ENCODE measurements around the gene APOH.

APOH gene

DNA sequence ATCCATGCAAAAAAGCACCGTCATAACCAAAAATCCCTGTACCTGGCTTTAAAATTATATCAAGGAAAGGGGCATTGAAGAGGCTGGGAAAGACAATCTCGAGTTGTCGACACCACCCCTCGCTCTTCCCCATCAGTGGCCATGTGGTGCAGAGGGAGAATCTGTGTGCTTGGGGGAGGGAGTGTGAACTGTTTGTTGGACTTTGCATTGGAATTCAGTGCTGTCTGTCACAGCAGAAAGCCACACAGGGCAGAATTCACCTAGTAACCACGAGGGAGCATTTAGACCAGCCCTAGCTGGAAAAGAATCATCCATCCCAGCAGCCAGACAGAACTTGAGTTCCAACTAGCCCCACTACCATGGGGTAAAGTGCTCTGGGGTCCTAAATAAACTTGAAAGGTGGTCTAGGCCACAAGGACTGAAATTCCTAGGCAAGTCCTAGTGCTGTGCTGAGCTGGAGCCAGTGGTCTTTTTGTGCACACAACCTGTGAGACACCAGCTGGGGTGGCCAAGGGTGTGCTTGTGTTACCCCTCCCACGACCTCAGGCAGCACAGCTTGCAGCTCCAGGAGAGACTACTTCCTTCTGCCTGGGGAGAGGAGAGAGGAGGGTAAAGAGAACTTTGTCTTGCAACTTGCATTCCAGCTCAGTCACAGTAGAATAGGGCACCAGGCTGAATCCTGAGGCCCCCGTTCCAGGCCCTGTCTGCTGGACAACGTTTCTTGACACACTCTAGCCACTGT lies 25.8 kb downstream of the APOH start:
- Mint-ChIP-seq H3K36me3 (ENCODE audit: insufficient read depth) (peaks cover under 1% of the 10 kb centered on the region), H3K9me3 (no peaks in the 10 kb centered on the region), H3K4me1 (peaks cover 7% of the 10 kb centered on the region), H3K27me3 (no peaks in the 10 kb centered on the region), H3K4me3 (no peak overlapping the region), H3K27ac (ENCODE audit: low read depth) (no peak overlapping the region)
- ATAC-seq (replicated peaks; ENCODE audit: extremely low read depth, poor library complexity, severe bottlenecking) (no peak), DNase-seq (ENCODE audit: low spot score in 2 of 2) (no peak)

GRCh38 chr17:66200685-66201092 lies 28.5 kb downstream of the APOH start:
- ATAC-seq (replicated peaks; ENCODE audit: extremely low read depth, poor library complexity, severe bottlenecking) = no peak
- no peaks in the 10 kb centered on the region for H3K9me3 Mint-ChIP-seq
- H3K4me1 Mint-ChIP-seq = peaks cover 7% of the 10 kb centered on the region
- no peak for DNase-seq (ENCODE audit: low spot score in 2 of 2)
- H3K36me3 Mint-ChIP-seq (ENCODE audit: insufficient read depth) = peaks cover 3% of the 10 kb centered on the region
- H3K27me3 Mint-ChIP-seq = no peaks in the 10 kb centered on the region
- H3K4me3 Mint-ChIP-seq = no peak overlapping the region
- H3K27ac Mint-ChIP-seq (ENCODE audit: low read depth) = no peak overlapping the region

GRCh38 chr17:66198242-66198641 lies 31.0 kb downstream of the APOH start:
- Mint-ChIP-seq H3K27me3 (no peaks in the 10 kb centered on the region), H3K9me3 (no peaks in the 10 kb centered on the region), H3K4me1 (peaks cover 7% of the 10 kb centered on the region), H3K4me3 (no peak overlapping the region), H3K27ac (ENCODE audit: low read depth) (no peak overlapping the region), H3K36me3 (ENCODE audit: insufficient read depth) (peaks cover 3% of the 10 kb centered on the region)
- ATAC-seq (replicated peaks; ENCODE audit: extremely low read depth, poor library complexity, severe bottlenecking) = no peak
- no peak for DNase-seq (ENCODE audit: low spot score in 2 of 2)

- H3K4me1 Mint-ChIP-seq = no peaks in the 10 kb centered on the region
- H3K4me3 Mint-ChIP-seq = peak overlapping the region; percentile 76
- peaks cover 10% of the 10 kb centered on the region for H3K36me3 Mint-ChIP-seq (ENCODE audit: insufficient read depth)
- H3K27ac Mint-ChIP-seq (ENCODE audit: low read depth) = peak overlapping the region; percentile 93
- ATAC-seq (replicated peaks; ENCODE audit: extremely low read depth, poor library complexity, severe bottlenecking) (no peak), DNase-seq (ENCODE audit: low spot score in 2 of 2) (no peak)
- no peaks in the 10 kb centered on the region for H3K9me3 Mint-ChIP-seq
- H3K27me3 Mint-ChIP-seq = no peaks in the 10 kb centered on the region
Measured at GRCh38 chr17:66192378-66192687, 36.9 kb downstream of the APOH start.

GRCh38 chr17:66191593-66192377 lies 37.4 kb downstream of the APOH start, which contains the start of gene CEP112:
Gene CEP112 (minus strand): TSS chr17:66192133.
- H3K4me3 Mint-ChIP-seq = peak within 1 kb of the TSS; percentile 76
- H3K36me3 Mint-ChIP-seq (ENCODE audit: insufficient read depth) = peaks cover 10% of the 10 kb centered on the region
- H3K4me1 Mint-ChIP-seq = no peaks in the 10 kb centered on the region
- peak; percentile 86 to 87 for DNase-seq (ENCODE audit: low spot score in 2 of 2)
- H3K27me3 Mint-ChIP-seq = no peaks in the 10 kb centered on the region
- H3K27ac Mint-ChIP-seq (ENCODE audit: low read depth) = peak within 1 kb of the TSS; percentile 93
- H3K9me3 Mint-ChIP-seq = no peaks in the 10 kb centered on the region
- ATAC-seq (replicated peaks; ENCODE audit: extremely low read depth, poor library complexity, severe bottlenecking) = peak; percentile 85

- Mint-ChIP-seq H3K27me3 (no peaks in the 10 kb centered on the region), H3K36me3 (ENCODE audit: insufficient read depth) (peaks cover 10% of the 10 kb centered on the region), H3K27ac (ENCODE audit: low read depth) (peak overlapping the region; percentile 93), H3K4me3 (peak overlapping the region; percentile 76), H3K4me1 (no peaks in the 10 kb centered on the region), H3K9me3 (no peaks in the 10 kb centered on the region)
- ATAC-seq (replicated peaks; ENCODE audit: extremely low read depth, poor library complexity, severe bottlenecking) (no peak), DNase-seq (ENCODE audit: low spot score in 2 of 2) (no peak)
Measured at GRCh38 chr17:66190738-66191592, 38.2 kb downstream of the APOH start.

- no peak for ATAC-seq (replicated peaks; ENCODE audit: extremely low read depth, poor library complexity, severe bottlenecking)
- no peaks in the 10 kb centered on the region for H3K27me3 Mint-ChIP-seq
- H3K4me1 Mint-ChIP-seq = no peaks in the 10 kb centered on the region
- H3K36me3 Mint-ChIP-seq (ENCODE audit: insufficient read depth) = peaks cover 10% of the 10 kb centered on the region
- no peak overlapping the region for H3K4me3 Mint-ChIP-seq
- no peak for DNase-seq (ENCODE audit: low spot score in 2 of 2)
- H3K27ac Mint-ChIP-seq (ENCODE audit: low read depth) = no peak overlapping the region
- H3K9me3 Mint-ChIP-seq = no peaks in the 10 kb centered on the region
Measured at GRCh38 chr17:66187718-66188117, 41.5 kb downstream of the APOH start.

- no peak for DNase-seq (ENCODE audit: low spot score in 2 of 2)
- Mint-ChIP-seq H3K4me3 (no peak overlapping the region), H3K9me3 (no peaks in the 10 kb centered on the region), H3K36me3 (ENCODE audit: insufficient read depth) (peaks cover 6% of the 10 kb centered on the region), H3K4me1 (no peaks in the 10 kb centered on the region), H3K27ac (ENCODE audit: low read depth) (no peak overlapping the region), H3K27me3 (no peaks in the 10 kb centered on the region)
- ATAC-seq (replicated peaks; ENCODE audit: extremely low read depth, poor library complexity, severe bottlenecking) = no peak
Measured at GRCh38 chr17:66185862-66186261, 43.4 kb downstream of the APOH start.

- no peaks in the 10 kb centered on the region for H3K27me3 Mint-ChIP-seq
- ATAC-seq (replicated peaks; ENCODE audit: extremely low read depth, poor library complexity, severe bottlenecking) (no peak), DNase-seq (ENCODE audit: low spot score in 2 of 2) (no peak)
- H3K9me3 Mint-ChIP-seq = no peaks in the 10 kb centered on the region
- no peak overlapping the region for H3K27ac Mint-ChIP-seq (ENCODE audit: low read depth)
- peaks cover 6% of the 10 kb centered on the region for H3K36me3 Mint-ChIP-seq (ENCODE audit: insufficient read depth)
- H3K4me1 Mint-ChIP-seq = no peaks in the 10 kb centered on the region
- H3K4me3 Mint-ChIP-seq = no peak overlapping the region
Measured at GRCh38 chr17:66184392-66184791, 44.8 kb downstream of the APOH start.

GRCh38 chr17:66183529-66183928 lies 45.7 kb downstream of the APOH start:
- no peak overlapping the region for H3K27ac Mint-ChIP-seq (ENCODE audit: low read depth)
- no peaks in the 10 kb centered on the region for H3K4me1 Mint-ChIP-seq
- no peaks in the 10 kb centered on the region for H3K9me3 Mint-ChIP-seq
- no peak for DNase-seq (ENCODE audit: low spot score in 2 of 2)
- ATAC-seq (replicated peaks; ENCODE audit: extremely low read depth, poor library complexity, severe bottlenecking) = no peak
- no peak overlapping the region for H3K4me3 Mint-ChIP-seq
- H3K36me3 Mint-ChIP-seq (ENCODE audit: insufficient read depth) = peaks cover 8% of the 10 kb centered on the region
- H3K27me3 Mint-ChIP-seq = no peaks in the 10 kb centered on the region

- no peaks in the 10 kb centered on the region for H3K27me3 Mint-ChIP-seq
- H3K4me3 Mint-ChIP-seq = no peak overlapping the region
- no peaks in the 10 kb centered on the region for H3K4me1 Mint-ChIP-seq
- H3K36me3 Mint-ChIP-seq (ENCODE audit: insufficient read depth) = peaks cover 8% of the 10 kb centered on the region
- DNase-seq (ENCODE audit: low spot score in 2 of 2) (no peak), ATAC-seq (replicated peaks; ENCODE audit: extremely low read depth, poor library complexity, severe bottlenecking) (no peak)
- no peak overlapping the region for H3K27ac Mint-ChIP-seq (ENCODE audit: low read depth)
- H3K9me3 Mint-ChIP-seq = no peaks in the 10 kb centered on the region
Measured at GRCh38 chr17:66178642-66179041, 50.6 kb downstream of the APOH start.

- no peak overlapping the region for H3K27ac Mint-ChIP-seq (ENCODE audit: low read depth)
- DNase-seq (ENCODE audit: low spot score in 2 of 2) = no peak
- no peaks in the 10 kb centered on the region for H3K4me1 Mint-ChIP-seq
- no peak overlapping the region for H3K4me3 Mint-ChIP-seq
- H3K27me3 Mint-ChIP-seq = no peaks in the 10 kb centered on the region
- no peaks in the 10 kb centered on the region for H3K9me3 Mint-ChIP-seq
- peaks cover 8% of the 10 kb centered on the region for H3K36me3 Mint-ChIP-seq (ENCODE audit: insufficient read depth)
- no peak for ATAC-seq (replicated peaks; ENCODE audit: extremely low read depth, poor library complexity, severe bottlenecking)
Measured at GRCh38 chr17:66177048-66177447, 52.2 kb downstream of the APOH start.
